Spleen (tissue), 11 donors: Measurements from ENCODE around the gene WFDC1. TPM values are rescaled to one million over a fixed set of nuclear protein-coding genes. Genes with fewer than 3 reads are reported as not detected.
A peak's percentile ranks its signal among the peaks of the same experiment; 100 is the strongest.

Source experiments
- DNase-seq: peaks from one replicate; pipeline ENCODE4 v3.0.0-alpha.2; 2020
- H3K27ac ChIP-seq, 8 donors: fragments of 200-600 bp; sonication (generic) in 7 of 8; 1 replicate in 4 of 8; 2 replicates in 4 of 8; pipeline versions ENCODE4 v1.5.0 to v1.8.0; 2016 to 2021; ENCODE audit warnings: inconsistent platforms in 4 of 8, mild to moderate bottlenecking in 4 of 8, moderate library complexity in 1 of 8
- H3K27me3 ChIP-seq, 7 donors: fragments of 200-600 bp; sonication (generic) in 6 of 7; replicated peaks in 1 of 7; 1 replicate in 4 of 7; 2 replicates in 3 of 7; pipeline versions ENCODE4 v1.5.0 to v1.8.0; 2016 to 2021; ENCODE audit warnings: inconsistent platforms in 3 of 7, mild to moderate bottlenecking in 1 of 7
- H3K36me3 ChIP-seq, 6 donors: fragments of 200-600 bp; sonication (generic) in 5 of 6; 1 replicate in 4 of 6; 2 replicates in 2 of 6; pipeline versions ENCODE4 v1.5.0 to v1.8.0; 2016 to 2021; ENCODE audit warnings: inconsistent platforms in 2 of 6
- H3K4me1 ChIP-seq, 6 donors: fragments of 200-600 bp; sonication (generic) in 5 of 6; 1 replicate in 3 of 6; 2 replicates in 3 of 6; pipeline versions ENCODE4 v1.5.0 to v1.8.0; 2016 to 2021; ENCODE audit warnings: inconsistent platforms in 3 of 6
- H3K4me3 ChIP-seq, 8 donors: fragments of 200-600 bp; sonication (generic) in 7 of 8; 1 replicate in 4 of 8; 2 replicates in 4 of 8; pipeline versions ENCODE4 v1.5.0 to v1.8.0; 2016 to 2021; ENCODE audit warnings: inconsistent platforms in 4 of 8, mild to moderate bottlenecking in 4 of 8, moderate library complexity in 2 of 8
- H3K9me3 ChIP-seq, 8 donors: fragments of 200-600 bp; sonication (generic) in 7 of 8; 1 replicate in 4 of 8; 2 replicates in 4 of 8; pipeline versions ENCODE4 v1.5.0 to v1.8.0; 2016 to 2021; ENCODE audit warnings: inconsistent platforms in 4 of 8
- POLR2A ChIP-seq, 3 donors: fragments of 450-650 bp; IDR thresholded peaks; one replicate each; pipeline ENCODE4 v1.5.1; 2017; ENCODE audit warnings: antibody characterized with exemption in 3 of 3, mild to moderate bottlenecking in 1 of 3
- POLR2AphosphoS5 ChIP-seq, 3 donors: sonication (generic); formaldehyde crosslinking; IDR thresholded peaks; one replicate each; pipeline ENCODE4 v1.5.1; 2017; ENCODE audit warnings: antibody characterized with exemption in 3 of 3
- WGBS, 5 donors: extraction: QIAGEN DNeasy Blood & Tissue Kit in 3 of 5; methylation state at CpG; one replicate each; pipeline versions ENCODE4 v1.1.5 to v1.1.7; 2013 to 2018; 5-methylcytosine and 5-hydroxymethylcytosine counted together
- intact Hi-C: fragments of 100-400 bp; cut with DNase I; formaldehyde crosslinking; loops from one replicate; pipeline ENCODE4 v1.15.0; 2023; ENCODE audit warnings: low total_unique reads
- polyA plus RNA-seq, 3 donors: library from polyadenylated mRNA; stranded (reverse); fragments of 200-250 nt; gene quantifications; one replicate each; pipeline ENCODE4 v1.2.1, GENCODE V29; 2013
- total RNA-seq, 7 donors: library from RNA; depleted of rRNA in 3 of 7; stranded (reverse); fragments of >200 nt in 3 of 7; fragmentation: NEBNext Ultra II Directional in 4 of 7; extraction: Animal tissue kit (Norgen Biotek cat#: 25700) in 4 of 7; gene quantifications; one replicate each; pipeline versions ENCODE4 v1.1.0 to v1.2.1, GENCODE V29; 2016 to 2021
- TF ChIP-seq, protein P1 (sequence below), 11 experiments: fragments of 200-600 bp in 7 of 11; fragments of 450-650 bp in 4 of 11; sonication (generic) in 4 of 11; IDR thresholded peaks in 8 of 11; conservative IDR thresholded peaks in 3 of 11; 1 replicate in 7 of 11; 2 replicates in 4 of 11; pipeline versions ENCODE4 v1.4.0 to v1.8.0; 2016 to 2021; ENCODE audit warnings: antibody characterized with exemption in 11 of 11, inconsistent platforms in 4 of 11, mild to moderate bottlenecking in 1 of 11
- donor health status: healthy with polysubstance abuse.
- donor health status: DM: no; HTN: no; CAD: no; lungs with moderate emphysema.
- donor health status: DM: no; HTN: no; CAD: no.
- donor health status: Bipolar disorder and iron deficiency.
- donor health status: healthy.
- donor health status: DM: no; HTN: no; CAD: no.
- donor health status: DM: yes; HTN: yes; CAD: no.

Gene WFDC1
- total and polyA plus RNA-seq, 10 donors: 1.6 to 6.6 (median 2.2) TPM

DNA sequence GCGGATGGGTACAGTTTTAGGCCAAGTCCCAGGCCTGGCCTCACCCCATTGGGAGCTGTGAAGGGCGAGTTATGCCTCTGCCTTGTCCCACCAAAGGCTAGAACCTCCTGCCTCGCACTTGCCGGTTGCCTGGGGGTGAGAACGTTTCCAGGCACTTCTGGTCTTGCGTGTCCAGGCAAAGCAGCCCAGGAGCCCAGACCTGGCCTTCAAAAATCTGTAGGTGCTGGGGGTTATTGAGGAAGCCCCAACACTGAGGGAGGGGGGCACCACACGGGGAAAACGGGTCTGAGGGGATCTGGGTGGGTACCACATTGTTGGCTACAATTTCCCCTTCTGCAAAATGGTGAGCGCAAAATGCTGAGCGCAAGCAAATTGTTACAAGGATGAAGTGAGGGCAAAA lies 61.5 kb downstream of the WFDC1 start:
- no peaks in the 10 kb centered on the region for H3K36me3 ChIP-seq
- no peak overlapping the region for H3K27ac ChIP-seq
- TF ChIP-seq POLR2AphosphoS5 (IDR thresholded peaks at IDR 0.05): no peak
- TF ChIP-seq, protein P1, sequence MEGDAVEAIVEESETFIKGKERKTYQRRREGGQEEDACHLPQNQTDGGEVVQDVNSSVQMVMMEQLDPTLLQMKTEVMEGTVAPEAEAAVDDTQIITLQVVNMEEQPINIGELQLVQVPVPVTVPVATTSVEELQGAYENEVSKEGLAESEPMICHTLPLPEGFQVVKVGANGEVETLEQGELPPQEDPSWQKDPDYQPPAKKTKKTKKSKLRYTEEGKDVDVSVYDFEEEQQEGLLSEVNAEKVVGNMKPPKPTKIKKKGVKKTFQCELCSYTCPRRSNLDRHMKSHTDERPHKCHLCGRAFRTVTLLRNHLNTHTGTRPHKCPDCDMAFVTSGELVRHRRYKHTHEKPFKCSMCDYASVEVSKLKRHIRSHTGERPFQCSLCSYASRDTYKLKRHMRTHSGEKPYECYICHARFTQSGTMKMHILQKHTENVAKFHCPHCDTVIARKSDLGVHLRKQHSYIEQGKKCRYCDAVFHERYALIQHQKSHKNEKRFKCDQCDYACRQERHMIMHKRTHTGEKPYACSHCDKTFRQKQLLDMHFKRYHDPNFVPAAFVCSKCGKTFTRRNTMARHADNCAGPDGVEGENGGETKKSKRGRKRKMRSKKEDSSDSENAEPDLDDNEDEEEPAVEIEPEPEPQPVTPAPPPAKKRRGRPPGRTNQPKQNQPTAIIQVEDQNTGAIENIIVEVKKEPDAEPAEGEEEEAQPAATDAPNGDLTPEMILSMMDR (IDR thresholded peaks at IDR 0.05 in 8 of 11, conservative IDR thresholded peaks at IDR 0.05 in 3 of 11): no peak
- no peak for TF ChIP-seq POLR2A (IDR thresholded peaks at IDR 0.05)
- DNase-seq: peak; percentile 41
- peaks cover 0 to 9% (median 0%) of the 10 kb centered on the region in 6 donors for H3K4me1 ChIP-seq
- peaks cover 0 to 6% (median 0%) of the 10 kb centered on the region in 7 donors for H3K27me3 ChIP-seq
- WGBS, 5 donors: 71 to 84% (median 76%) methylated on average over 9 to 10 of the region's 10 CpGs
- no peaks in the 10 kb centered on the region for H3K9me3 ChIP-seq
- intact Hi-C loops: no loop called here
- H3K4me3 ChIP-seq: no peak overlapping the region

DNA sequence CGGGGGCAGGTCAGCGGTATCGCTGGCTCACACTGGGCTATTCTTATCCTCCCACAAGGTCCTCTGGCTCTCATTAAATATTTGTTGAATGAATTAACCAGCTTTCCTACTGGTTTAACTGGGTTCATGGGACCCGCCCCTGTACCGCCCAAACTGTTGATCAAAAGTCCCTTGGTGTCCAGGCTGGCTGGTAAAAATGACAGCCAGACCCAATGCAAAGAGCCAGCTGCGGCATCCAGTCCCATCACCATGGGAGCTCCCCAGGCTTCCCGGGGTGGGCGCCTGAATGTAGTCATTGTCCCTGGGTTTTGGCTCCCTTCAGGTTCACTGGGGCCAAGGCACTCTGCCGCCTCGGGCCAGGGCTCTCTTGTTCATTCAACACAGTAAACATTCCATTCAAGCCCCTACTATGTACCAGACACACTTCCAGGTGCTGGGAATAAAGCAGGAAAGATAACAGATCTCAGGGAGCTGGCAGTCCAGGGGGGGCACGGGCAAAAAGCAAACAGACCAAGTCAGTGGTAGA lies 62.0 kb downstream of the WFDC1 start:
- WGBS, 5 donors: 82 to 90% (median 84%) methylated on average over 9 to 11 of the region's 11 CpGs
- Histone ChIP-seq H3K27me3 (peaks cover 0 to 6% (median 0%) of the 10 kb centered on the region in 7 donors), H3K4me1 (peaks cover 0 to 9% (median 0%) of the 10 kb centered on the region in 6 donors)

DNA sequence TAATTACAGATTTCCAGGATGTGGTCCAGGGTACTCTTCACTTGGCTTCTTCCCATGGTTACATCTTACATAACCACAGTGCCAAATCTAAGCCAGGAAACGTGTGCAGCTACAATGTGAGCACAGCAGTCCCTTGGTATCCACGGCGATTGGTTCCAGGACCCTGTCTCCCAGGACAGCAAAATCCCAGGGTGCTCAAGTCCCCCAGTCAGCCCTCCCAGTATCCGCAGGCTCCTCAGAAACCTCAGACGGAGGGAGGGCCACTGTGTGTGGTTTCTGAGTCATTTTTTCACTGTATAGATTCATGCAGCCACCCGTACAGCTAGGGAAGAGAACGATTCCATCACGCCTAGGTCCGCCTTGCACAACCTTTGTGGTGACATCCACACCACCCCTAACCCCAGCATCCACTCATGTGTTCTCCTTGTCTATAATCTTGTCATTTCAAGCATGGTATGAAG lies 62.5 kb downstream of the WFDC1 start:
- no peak overlapping the region for H3K4me3 ChIP-seq
- H3K27me3 ChIP-seq: peaks cover 0 to 6% (median 0%) of the 10 kb centered on the region in 7 donors
- 36 to 61% (median 56%) methylated on average over 9 of the region's 9 CpGs for WGBS, 5 donors
- H3K36me3 ChIP-seq: no peaks in the 10 kb centered on the region
- intact Hi-C loops: no loop called here
- DNase-seq: peak; percentile 57
- H3K9me3 ChIP-seq: no peaks in the 10 kb centered on the region
- no peak overlapping the region for H3K27ac ChIP-seq
- TF ChIP-seq POLR2AphosphoS5 (IDR thresholded peaks at IDR 0.05) (no peak), POLR2A (IDR thresholded peaks at IDR 0.05) (no peak)
- TF ChIP-seq, protein P1 (IDR thresholded peaks at IDR 0.05 in 8 of 11, conservative IDR thresholded peaks at IDR 0.05 in 3 of 11): no peak
- peaks cover 0 to 9% (median 0%) of the 10 kb centered on the region in 6 donors for H3K4me1 ChIP-seq

More for the DNA sequence above, 62.0 kb downstream of the WFDC1 start:
- intact Hi-C loops: no loop called here
- Histone ChIP-seq H3K9me3 (no peaks in the 10 kb centered on the region), H3K36me3 (no peaks in the 10 kb centered on the region), H3K27ac (no peak overlapping the region), H3K4me3 (no peak overlapping the region)
- no peak for TF ChIP-seq POLR2A (IDR thresholded peaks at IDR 0.05)
- TF ChIP-seq POLR2AphosphoS5 (IDR thresholded peaks at IDR 0.05): no peak
- peak; percentile 28 for DNase-seq

DNA sequence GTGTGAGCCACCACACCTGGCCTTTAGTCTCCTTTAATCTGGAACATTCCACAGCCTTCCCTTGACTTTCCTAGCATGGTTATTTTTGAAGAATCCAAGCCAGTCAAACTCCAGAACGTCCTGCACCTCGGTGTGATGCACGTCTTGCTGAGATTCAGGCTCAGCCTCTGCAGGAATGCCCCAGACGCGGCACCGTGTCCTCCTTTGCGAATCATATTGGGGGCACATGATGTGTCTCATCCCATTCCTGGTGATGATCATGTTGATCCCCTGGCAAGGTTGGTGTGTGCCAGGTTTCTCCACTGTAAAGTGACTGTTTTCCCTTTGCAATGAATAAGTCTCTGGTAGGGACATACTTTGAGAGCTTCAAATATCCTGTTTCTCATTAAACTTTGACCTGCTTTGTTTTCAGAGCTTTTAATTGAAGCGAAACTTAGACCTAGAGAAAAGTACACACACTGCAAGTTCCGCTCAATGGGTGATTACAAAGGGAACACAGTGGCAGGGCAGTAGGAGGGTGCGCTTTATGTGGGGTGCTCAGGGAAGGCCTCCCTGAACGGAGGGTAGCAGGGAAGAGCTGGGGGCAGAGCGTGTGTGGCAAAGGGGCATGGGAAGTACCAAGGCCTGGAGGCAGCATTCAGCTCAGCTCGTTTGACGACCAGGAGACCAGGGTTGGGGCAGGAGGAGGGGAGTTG lies 64.1 kb downstream of the WFDC1 start:
- H3K9me3 ChIP-seq: no peaks in the 10 kb centered on the region
- DNase-seq: no peak
- H3K4me1 ChIP-seq: peaks cover 0 to 9% (median 0%) of the 10 kb centered on the region in 6 donors
- H3K27me3 ChIP-seq: peaks cover 0 to 6% (median 0%) of the 10 kb centered on the region in 7 donors
- TF ChIP-seq, protein P1 (IDR thresholded peaks at IDR 0.05 in 8 of 11, conservative IDR thresholded peaks at IDR 0.05 in 3 of 11): no peak
- TF ChIP-seq POLR2A (IDR thresholded peaks at IDR 0.05): no peak
- no peak for TF ChIP-seq POLR2AphosphoS5 (IDR thresholded peaks at IDR 0.05)
- no peak overlapping the region for H3K4me3 ChIP-seq
- no peak overlapping the region for H3K27ac ChIP-seq
- intact Hi-C loops: no loop called here
- 76 to 89% (median 86%) methylated on average over 14 of the region's 14 CpGs for WGBS, 5 donors
- H3K36me3 ChIP-seq: no peaks in the 10 kb centered on the region
